ENCODE data around the gene CHST8. TPM values are rescaled to one million over a fixed set of nuclear protein-coding genes. Genes with fewer than 3 reads are reported as not detected.

CHST8 gene
- total and polyA plus RNA-seq, 2 of the 13 experiments (the other 11 are each of a cell fraction or from before 2014, with no cell fraction given) = not detected

DNA sequence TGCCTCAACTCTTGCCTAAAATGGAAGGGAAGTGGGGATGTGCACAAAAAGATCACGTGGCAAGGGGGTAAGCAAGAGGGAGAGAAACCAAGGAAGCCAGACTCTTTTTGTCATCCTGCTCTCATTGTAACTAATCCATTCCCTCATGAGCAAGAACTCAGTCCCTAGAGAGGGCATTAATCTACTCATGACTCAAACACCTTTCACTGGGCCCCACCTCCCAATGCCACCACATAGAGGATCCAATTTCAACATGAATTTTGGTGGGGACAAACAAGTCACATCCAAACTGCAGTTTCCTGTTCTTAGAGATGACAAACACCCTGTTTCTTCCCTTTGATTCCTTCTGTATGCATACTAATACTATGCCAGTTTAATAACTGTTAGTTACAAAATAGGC, 11.2 kb upstream of the CHST8 start:
- intact Hi-C loops (cut with micrococcal nuclease; ENCODE audit: unreplicated experiment) = no loop called here
- in situ Hi-C loops (cut with HindIII; ENCODE audit: extremely low pct_ligation_motif_present, low pct_unique_long_range_greater_than_20kb) = no loop called here
- Histone ChIP-seq H3K79me2 (ENCODE audit: insufficient read depth, low read length) (no peaks in the 10 kb centered on the region), H2AFZ (ENCODE audit: low read length) (no peak overlapping the region), H3K4me3 (replicated peaks in 1 of 3; ENCODE audit: insufficient read depth in 1 of 3, low read depth in 2 of 3, low read length in 3 of 3) (no peak overlapping the region), H3K27ac (ENCODE audit: extremely low read length, insufficient read depth, low read length) (no peak overlapping the region), H3K36me3 (replicated peaks in 1 of 2; ENCODE audit: control insufficient read depth in 1 of 2, insufficient read depth in 2 of 2, low read length in 2 of 2) (no peaks in the 10 kb centered on the region), H3K9me3 (ENCODE audit: low read length) (peaks cover 8% of the 10 kb centered on the region; the same call in 1 of the 2 replicates), H4K20me1 (ENCODE audit: insufficient read depth, low read length) (no peaks in the 10 kb centered on the region), H3K27me3 (ENCODE audit: control insufficient read depth in 1 of 2, insufficient read depth in 2 of 2, low read length in 2 of 2) (peaks cover 0 to 20% of the 10 kb centered on the region in 2 experiments; a peak in 3 of 5 replicates), H3K4me1 (ENCODE audit: insufficient read depth, low read length) (no peaks in the 10 kb centered on the region), H3K9ac (ENCODE audit: insufficient read depth, low read depth, low read length) (no peak overlapping the region), H3K4me2 (ENCODE audit: low read depth, low read length) (no peak overlapping the region)
- 5% methylated on average over 1 of the region's 1 CpG for WGBS (ENCODE audit: low lambda C conversion rate)
- ChIA-PET CTCF (ENCODE audit: low intra/inter-chr PET ratio, low total read pairs) (no interaction called here), POLR2A (no interaction called here)
- ATAC-seq (no peak), FAIRE-seq (no peak), DNase-seq (ENCODE audit: low spot score) (no peak)
- no TSS peak for BruUV-seq (replicated peaks)
- no peak for TF ChIP-seq ZNF251 (CRISPR knock-in tag; IDR thresholded peaks at IDR 0.05)
- no peak for TF ChIP-seq MAF1 (CRISPR knock-in tag; IDR thresholded peaks at IDR 0.05; ENCODE audit: borderline replicate concordance)
- TF ChIP-seq FOXA3 (CRISPR knock-in tag; IDR thresholded peaks at IDR 0.05) = no peak
- no peak for TF ChIP-seq HDAC1 (CRISPR knock-in tag; IDR thresholded peaks at IDR 0.05)
- no peak for TF ChIP-seq ZKSCAN8 (CRISPR knock-in tag; IDR thresholded peaks at IDR 0.05; ENCODE audit: borderline replicate concordance)
- no peak for TF ChIP-seq ISL2 (CRISPR knock-in tag; IDR thresholded peaks at IDR 0.05)
- TF ChIP-seq ZNF205 (CRISPR knock-in tag; IDR thresholded peaks at IDR 0.05) = no peak
- TF ChIP-seq CC2D1A (CRISPR knock-in tag; IDR thresholded peaks at IDR 0.05) = no peak
- TF ChIP-seq SRSF1 (optimal IDR thresholded peaks at IDR 0.05; ENCODE audit: low read depth, low read length) = no peak
- TF ChIP-seq, protein P1, sequence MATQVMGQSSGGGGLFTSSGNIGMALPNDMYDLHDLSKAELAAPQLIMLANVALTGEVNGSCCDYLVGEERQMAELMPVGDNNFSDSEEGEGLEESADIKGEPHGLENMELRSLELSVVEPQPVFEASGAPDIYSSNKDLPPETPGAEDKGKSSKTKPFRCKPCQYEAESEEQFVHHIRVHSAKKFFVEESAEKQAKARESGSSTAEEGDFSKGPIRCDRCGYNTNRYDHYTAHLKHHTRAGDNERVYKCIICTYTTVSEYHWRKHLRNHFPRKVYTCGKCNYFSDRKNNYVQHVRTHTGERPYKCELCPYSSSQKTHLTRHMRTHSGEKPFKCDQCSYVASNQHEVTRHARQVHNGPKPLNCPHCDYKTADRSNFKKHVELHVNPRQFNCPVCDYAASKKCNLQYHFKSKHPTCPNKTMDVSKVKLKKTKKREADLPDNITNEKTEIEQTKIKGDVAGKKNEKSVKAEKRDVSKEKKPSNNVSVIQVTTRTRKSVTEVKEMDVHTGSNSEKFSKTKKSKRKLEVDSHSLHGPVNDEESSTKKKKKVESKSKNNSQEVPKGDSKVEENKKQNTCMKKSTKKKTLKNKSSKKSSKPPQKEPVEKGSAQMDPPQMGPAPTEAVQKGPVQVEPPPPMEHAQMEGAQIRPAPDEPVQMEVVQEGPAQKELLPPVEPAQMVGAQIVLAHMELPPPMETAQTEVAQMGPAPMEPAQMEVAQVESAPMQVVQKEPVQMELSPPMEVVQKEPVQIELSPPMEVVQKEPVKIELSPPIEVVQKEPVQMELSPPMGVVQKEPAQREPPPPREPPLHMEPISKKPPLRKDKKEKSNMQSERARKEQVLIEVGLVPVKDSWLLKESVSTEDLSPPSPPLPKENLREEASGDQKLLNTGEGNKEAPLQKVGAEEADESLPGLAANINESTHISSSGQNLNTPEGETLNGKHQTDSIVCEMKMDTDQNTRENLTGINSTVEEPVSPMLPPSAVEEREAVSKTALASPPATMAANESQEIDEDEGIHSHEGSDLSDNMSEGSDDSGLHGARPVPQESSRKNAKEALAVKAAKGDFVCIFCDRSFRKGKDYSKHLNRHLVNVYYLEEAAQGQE (IDR thresholded peaks at IDR 0.05; ENCODE audit: borderline replicate concordance in 1 of 2, low read depth in 1 of 2, low read length in 2 of 2) = no peak
- TF ChIP-seq, protein P2, sequence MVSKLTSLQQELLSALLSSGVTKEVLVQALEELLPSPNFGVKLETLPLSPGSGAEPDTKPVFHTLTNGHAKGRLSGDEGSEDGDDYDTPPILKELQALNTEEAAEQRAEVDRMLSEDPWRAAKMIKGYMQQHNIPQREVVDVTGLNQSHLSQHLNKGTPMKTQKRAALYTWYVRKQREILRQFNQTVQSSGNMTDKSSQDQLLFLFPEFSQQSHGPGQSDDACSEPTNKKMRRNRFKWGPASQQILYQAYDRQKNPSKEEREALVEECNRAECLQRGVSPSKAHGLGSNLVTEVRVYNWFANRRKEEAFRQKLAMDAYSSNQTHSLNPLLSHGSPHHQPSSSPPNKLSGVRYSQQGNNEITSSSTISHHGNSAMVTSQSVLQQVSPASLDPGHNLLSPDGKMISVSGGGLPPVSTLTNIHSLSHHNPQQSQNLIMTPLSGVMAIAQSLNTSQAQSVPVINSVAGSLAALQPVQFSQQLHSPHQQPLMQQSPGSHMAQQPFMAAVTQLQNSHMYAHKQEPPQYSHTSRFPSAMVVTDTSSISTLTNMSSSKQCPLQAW (CRISPR knock-in tag; IDR thresholded peaks at IDR 0.05) = no peak
- TF ChIP-seq HOXA5 (CRISPR knock-in tag; IDR thresholded peaks at IDR 0.05) = no peak
- no peak for TF ChIP-seq ZNF609 (CRISPR knock-in tag; IDR thresholded peaks at IDR 0.05; ENCODE audit: borderline replicate concordance)
- TF ChIP-seq, protein P3, sequence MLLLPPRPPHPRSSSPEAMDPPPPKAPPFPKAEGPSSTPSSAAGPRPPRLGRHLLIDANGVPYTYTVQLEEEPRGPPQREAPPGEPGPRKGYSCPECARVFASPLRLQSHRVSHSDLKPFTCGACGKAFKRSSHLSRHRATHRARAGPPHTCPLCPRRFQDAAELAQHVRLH (CRISPR knock-in tag; IDR thresholded peaks at IDR 0.05; ENCODE audit: borderline replicate concordance, low read depth) = no peak
- no peak for TF ChIP-seq TCF12 (IDR thresholded peaks at IDR 0.05)
- no peak for TF ChIP-seq TCF12 (CRISPR knock-in tag; IDR thresholded peaks at IDR 0.05)

All from HepG2 (cell line).